NCI-H128 (cell line): ENCODE measurements around the gene GCNT4.
"Not testable (repeated sequence)": the region's sequence is repeated elsewhere in the genome, so short reads cannot be mapped to it uniquely, and the experiment has no call there.

Source experiments
- DNase-seq: peaks from one replicate; lab custom pipeline; 2025; ENCODE audit not compliant: unreplicated experiment; lab: John Stamatoyannopoulos, UW

GCNT4 gene

DNA sequence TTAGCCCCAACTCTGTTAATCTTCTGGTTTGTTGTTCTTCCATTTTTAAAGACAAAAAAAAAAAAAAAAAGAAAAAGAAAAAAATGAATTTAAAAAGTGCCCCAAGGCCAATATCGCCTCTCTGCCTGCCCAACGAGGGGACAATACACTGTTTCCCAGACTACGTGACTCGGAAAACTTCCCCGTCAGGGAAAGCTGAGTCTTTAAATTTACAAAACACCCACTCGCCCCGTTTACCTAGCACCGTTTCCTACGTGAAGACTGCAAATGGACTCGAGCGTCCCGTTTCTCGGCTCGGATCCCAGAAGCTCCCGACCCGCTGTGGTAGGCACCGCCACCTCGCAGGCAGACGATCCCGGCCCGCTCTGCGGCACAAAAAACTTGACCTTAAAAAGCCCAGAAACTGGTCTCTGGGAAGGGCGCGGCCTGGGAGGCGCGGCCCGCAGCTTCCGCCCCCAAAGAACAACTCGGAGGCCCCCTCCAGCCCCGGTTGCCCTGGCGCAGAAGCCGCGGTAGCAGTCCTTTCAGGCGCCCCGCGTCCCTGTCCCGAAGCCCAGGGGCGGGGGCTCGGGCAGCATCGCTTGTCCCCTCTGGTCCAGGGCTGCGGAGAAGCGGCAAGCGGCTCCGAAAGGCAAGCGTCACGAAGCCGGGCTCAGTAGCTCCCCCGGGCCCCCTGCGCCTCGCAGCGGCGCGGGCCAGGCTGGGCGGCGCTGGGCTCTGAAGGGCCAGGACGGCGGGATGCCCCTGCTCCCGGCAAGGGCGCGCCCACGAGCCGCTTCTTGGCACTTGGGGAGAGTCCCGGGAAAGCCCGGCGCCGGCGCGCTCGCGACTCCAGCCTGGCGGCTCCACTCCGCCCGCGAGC, at the start of gene GCNT4:
Gene GCNT4 (minus strand): TSS at position 367 of the 862 bp plus-strand sequence. CDS start 22,521 bp downstream, outside the sequence.
- no peak for DNase-seq

DNA sequence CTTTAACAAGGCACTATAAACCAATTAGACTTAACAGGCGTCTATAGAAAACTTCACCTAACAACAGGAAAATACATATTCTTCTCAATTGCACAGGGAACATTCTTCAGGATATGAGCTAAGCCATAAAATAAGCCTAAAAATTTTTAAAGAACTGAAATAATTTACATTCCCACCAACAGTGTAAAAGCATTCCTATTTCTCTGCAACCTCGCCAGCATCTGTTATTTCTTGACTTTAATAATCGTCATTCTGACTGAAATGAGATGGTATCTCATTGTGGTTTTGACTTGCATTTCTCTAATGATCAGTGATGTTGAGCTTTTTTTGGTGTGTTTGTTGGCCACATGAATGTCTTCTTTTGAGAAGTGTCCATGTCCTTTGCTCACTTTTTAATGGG, 43.6 kb upstream of the GCNT4 start:
- DNase-seq, result not testable (repeated sequence)

- DNase-seq, result no peak
Observed at GRCh38 chr5:75091597-75091996, 39.2 kb upstream of the GCNT4 start.

- no peak for DNase-seq
Observed at GRCh38 chr5:75089662-75090061, 37.3 kb upstream of the GCNT4 start.

DNA sequence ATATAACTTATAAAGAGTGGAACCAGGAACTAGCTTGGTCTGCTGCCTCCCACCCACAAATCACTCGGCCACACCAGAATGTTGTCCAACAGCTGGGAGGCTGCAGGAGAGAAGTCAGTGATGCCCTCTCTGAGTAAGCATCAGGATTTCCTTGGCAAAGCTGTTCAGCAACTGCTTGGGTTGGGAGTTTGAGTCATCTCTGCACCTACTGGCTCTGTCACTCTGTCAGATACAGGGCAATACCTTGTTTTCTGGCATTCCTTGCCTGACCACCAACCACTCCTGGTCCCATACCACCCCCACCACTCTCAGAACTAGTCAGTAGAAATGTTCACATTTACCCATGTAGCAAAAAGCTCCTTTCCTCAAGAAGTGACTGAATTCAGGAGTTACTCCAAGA, 36.8 kb upstream of the GCNT4 start:
- DNase-seq, result no peak

- no peak for DNase-seq
Observed at GRCh38 chr5:75088648-75089047, 36.3 kb upstream of the GCNT4 start.

- DNase-seq, result no peak
Observed at GRCh38 chr5:75081510-75081909, 29.2 kb upstream of the GCNT4 start.

- DNase-seq, result not testable (repeated sequence)
Observed at GRCh38 chr5:75079346-75079745, 27.0 kb upstream of the GCNT4 start.

DNA sequence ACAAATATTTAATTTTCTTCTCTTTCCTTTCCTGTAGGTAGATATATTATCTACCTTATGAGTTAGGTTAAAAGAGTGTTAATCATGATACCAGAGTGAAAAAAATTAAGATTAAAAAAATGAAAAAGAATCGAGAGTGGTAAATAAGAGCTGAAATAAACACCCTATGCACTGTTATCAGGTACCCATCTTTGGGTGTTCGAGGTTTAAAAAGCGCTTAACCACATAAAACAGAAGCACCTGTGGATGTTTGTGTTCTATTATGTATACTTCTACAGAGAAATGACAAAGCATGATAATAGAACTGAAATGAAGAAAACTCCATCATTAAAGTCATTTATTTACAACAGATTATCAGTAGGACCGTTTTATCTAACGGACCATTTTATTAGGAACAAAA, 25.7 kb upstream of the GCNT4 start:
- DNase-seq, result no peak

DNA sequence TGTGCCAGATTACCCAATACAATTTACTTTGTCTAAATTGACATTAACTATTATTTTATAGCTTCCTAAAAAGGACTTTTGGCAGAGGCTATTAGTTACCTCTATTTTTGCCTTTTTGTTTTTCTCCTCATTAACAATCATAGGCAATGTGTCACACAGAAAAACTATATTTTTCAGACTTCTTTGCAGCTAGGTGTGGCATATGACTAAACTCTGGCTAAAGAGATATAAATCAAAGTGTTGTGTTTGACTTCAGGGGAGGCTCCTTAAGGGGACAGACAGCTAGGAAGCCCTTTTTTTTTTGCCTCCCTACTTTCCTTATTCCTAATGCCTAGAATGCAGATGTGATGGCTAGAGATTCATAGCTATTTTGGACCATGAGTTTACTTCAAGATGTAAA, 19.7 kb upstream of the GCNT4 start:
- no peak for DNase-seq

GRCh38 chr5:75071100-75071499, 18.7 kb upstream of the GCNT4 start:
- no peak for DNase-seq

DNA sequence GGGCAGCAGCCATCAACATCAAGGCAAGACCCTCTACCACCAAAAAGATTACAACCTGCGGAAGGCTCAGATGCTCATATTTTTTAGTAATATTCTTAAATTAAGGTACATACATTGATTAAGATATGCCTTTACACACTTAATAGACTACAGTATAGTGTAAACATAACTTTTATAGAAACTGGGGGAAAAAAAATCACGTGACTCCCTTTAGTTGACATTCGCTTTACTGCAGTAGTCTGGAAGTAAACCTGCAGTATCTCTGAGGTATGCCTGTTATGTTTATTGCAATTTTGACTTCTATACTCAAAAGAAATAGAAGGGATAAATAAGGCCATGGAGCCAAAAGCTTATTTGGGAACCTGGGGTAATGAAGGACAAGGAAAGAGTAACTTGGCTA, 15.1 kb upstream of the GCNT4 start:
- DNase-seq, result no peak

DNA sequence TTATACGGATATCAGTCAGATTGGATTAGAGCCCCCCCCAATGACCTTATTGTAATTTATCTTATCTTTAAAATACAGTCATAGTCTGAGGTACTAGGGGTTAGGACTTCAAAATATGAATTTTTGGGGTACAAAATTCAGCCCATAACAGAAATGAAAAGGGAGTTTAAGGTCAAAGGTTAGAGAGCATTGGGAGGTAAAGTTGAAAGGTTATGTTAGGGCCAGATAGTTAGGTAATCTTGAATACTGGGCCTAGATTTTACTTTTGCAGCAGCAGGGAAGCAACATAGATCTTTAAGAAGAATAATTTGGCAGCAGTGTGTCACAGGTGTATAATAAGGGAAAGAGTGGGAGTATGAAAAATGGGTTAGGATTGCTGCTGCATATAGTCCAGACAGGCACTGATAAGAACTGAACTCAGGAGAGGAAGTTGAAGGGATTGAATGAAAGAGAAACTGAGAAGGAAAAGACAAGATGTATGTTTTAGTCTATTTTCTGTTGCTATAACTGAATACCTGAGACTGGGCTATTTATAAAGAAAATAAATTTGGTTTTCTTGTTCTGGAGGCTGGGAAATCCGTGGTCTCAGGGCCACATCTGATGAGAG, 10.7 kb upstream of the GCNT4 start:
- DNase-seq, result no peak

DNA sequence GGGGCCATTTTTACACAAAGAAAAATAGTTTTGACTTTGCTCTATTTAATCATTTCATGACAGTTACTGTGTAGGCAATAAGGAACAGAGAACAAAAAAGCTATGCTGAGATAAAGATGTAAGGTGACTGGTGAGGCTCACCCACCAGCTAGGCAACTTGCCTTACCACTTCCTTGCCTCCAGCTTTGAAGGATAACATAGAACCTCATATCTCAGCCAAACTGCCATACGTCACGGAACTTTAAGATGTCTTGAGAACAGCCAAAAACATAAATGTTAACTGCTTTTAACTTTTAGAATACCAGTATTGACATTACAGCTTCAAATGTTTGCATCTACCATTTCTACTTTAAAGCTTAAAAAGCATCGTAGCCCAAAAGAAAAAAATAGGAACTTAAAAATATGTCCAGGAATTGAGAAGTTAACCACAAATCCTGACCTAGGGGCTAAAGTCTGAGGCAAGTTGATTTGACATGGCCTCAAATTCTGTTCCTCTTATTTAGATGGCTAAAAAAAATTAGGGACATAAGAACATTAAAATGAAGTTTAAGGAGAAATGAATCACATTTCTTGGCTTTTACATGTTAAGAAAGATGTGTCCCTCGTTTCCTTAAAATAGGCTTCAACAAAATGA, 7.7 kb upstream of the GCNT4 start:
- DNase-seq, result no peak

DNA sequence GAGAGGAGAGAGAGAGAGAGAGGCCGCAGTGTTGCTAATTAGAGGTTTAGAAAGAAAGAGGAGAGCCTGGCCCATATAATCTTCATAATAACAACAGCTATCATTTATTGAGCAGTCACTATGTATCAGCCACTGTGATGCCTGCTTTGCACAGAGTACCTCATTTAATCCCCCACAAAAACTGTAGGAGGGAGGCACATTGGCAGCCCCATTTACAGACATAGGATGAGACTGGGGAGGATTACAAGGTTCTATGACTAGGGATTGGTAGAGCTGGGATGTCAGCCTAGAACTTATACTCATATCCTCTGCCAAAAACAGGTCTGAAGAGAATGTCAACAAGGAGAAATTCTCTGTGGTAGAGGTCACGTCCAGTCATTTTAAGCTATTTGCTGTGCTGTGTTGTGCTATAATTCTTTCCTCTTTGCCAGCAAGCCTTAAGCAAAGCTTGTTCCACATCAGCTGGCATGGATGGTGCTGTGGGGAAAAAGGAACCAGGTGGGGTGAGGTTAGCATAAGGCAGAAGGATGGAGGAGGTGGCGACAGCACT, 6.7 kb upstream of the GCNT4 start:
- no peak for DNase-seq

DNA sequence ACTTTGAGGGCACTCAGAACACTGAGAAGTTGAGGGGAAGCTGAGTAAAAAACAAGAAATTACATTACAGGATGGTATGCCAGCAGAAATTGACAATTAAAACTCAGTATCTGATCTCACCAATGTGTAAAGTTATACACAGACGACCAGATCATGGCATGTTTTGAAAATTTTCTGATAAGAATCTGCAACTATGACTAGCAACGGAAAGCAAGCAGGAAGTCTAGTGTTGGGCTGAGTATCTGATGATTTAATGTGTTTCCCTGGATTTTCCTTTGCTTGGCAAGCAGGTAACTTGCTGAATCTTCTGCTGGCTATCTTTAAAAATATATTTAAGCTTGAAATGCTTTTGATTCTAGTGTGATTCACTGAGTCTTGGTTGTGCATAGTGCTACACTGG, 5.2 kb upstream of the GCNT4 start:
- no peak for DNase-seq

GRCh38 chr5:75055727-75056144, 3.4 kb upstream of the GCNT4 start:
- no peak for DNase-seq

DNA sequence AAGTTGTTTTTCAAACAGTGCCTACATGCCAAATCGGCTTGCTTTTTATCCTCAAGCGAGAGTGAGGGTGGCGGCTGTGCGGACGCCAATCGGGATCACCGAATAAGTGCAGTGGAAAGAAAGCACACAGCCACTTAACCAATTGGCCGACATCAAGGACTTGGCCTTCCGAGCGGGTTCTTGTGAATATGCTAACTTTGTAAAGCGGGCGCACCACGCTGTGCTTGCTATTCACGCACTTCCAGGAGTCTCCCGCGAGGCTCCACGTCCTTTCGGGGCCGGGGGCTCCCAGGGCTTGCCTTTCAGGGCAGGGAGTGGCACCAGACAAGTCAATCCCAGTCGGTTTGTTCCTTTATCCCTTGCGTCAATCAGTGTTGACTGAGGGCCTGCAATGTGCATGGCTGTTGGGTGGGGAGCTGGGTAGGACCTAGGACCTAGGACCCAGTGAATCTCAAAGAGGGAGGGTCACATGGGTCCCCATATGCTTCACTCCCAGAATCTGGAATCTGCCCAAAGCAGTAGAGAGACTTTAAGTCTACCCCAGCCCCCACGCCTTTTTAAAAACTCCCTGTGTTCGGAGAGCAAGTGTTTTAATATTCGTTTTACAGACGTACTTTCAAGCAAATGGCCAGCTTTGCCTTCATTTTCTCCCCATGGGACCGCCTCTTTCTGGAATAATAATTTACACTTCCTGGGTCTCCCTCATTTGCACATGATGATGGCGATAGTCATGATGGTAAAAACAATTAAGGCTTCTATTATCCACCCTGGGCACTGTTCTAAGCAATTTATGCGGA, 2.0 kb upstream of the GCNT4 start:
- DNase-seq, result no peak

- no peak for DNase-seq
Observed at GRCh38 chr5:75053304-75054133, 1.2 kb upstream of the GCNT4 start.

DNA sequence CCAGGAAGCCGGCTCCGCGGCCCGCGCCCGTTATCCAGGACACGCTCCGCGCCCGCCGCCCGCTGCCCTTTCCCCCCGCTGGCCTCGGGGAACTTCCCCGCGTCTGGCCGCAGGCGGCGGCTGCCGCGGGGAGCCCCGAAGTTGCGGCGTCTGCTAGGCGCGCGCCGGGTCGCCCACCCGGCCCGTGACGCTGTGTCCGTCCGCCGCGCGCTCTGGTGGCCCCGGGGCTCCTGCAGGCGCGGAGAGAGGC, 621 bp upstream of the GCNT4 start:
- DNase-seq, result no peak
